GM08714 (cell line): ENCODE measurements around the gene ADAMTS12.

Experiments
- H3K4me3 ChIP-seq: fragments of 200-500 bp; sonication (Bioruptor generic); 2 replicates; pipeline ENCODE4 v1.5.1; 2014; ENCODE audit warnings: mild to moderate bottlenecking, low read length, inconsistent platforms
- ZNF274 ChIP-seq: IDR thresholded peaks from 2 replicates; pipeline ENCODE4 v1.6.1; 2012; ENCODE audit warnings: mild to moderate bottlenecking, low read depth, low read length

Gene ADAMTS12, protein sequence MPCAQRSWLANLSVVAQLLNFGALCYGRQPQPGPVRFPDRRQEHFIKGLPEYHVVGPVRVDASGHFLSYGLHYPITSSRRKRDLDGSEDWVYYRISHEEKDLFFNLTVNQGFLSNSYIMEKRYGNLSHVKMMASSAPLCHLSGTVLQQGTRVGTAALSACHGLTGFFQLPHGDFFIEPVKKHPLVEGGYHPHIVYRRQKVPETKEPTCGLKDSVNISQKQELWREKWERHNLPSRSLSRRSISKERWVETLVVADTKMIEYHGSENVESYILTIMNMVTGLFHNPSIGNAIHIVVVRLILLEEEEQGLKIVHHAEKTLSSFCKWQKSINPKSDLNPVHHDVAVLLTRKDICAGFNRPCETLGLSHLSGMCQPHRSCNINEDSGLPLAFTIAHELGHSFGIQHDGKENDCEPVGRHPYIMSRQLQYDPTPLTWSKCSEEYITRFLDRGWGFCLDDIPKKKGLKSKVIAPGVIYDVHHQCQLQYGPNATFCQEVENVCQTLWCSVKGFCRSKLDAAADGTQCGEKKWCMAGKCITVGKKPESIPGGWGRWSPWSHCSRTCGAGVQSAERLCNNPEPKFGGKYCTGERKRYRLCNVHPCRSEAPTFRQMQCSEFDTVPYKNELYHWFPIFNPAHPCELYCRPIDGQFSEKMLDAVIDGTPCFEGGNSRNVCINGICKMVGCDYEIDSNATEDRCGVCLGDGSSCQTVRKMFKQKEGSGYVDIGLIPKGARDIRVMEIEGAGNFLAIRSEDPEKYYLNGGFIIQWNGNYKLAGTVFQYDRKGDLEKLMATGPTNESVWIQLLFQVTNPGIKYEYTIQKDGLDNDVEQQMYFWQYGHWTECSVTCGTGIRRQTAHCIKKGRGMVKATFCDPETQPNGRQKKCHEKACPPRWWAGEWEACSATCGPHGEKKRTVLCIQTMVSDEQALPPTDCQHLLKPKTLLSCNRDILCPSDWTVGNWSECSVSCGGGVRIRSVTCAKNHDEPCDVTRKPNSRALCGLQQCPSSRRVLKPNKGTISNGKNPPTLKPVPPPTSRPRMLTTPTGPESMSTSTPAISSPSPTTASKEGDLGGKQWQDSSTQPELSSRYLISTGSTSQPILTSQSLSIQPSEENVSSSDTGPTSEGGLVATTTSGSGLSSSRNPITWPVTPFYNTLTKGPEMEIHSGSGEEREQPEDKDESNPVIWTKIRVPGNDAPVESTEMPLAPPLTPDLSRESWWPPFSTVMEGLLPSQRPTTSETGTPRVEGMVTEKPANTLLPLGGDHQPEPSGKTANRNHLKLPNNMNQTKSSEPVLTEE (N-terminal part only)

DNA sequence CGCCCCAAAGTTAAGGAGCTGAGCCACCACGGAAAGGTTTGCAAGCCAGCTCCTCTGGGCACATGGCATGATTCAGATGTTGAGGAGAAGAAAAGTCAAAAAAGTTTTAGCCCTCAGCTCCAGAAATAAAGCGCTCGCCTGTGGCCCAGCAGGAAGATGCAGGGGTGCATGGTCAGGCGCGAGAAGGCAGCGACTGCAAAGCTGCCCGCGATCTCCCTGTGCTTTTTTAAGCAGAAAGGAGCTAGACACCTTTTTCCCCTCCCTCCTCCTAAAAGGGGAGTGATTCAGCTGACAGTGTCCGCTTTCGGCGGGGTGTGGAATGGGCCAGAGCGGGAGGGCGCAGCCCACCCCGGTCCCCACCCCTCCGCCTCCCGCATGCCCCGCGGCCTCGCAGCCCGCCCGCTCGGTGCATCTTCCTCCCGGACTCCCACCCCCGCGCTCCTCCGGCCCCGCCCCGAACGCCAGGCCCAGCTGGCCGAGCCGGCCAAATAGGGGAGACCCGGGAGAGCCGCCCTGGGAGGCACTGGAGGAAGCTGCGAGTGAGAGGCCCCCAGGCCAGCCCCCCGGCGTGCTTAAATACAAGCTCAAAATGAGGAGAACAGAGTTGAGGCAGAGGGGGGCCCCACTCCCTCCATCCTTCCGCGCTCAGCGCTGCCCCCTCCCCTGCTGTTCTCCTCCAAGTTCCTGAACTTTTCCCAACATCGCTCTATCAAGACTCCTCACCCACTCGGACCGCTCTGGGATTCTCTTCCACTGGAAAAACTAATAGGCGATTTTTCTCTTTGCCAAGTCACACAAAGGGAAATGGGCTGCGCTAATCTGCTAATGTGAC lies at the start of gene ADAMTS12:
Gene ADAMTS12 (minus strand): TSS at position 203 of the 832 bp plus-strand sequence. CDS start 134 bp downstream, at position 69.
- H3K4me3 ChIP-seq: peak within 1 kb of the TSS; percentile 71; the same call in 1 of the 2 replicates
- TF ChIP-seq ZNF274: no peak

DNA sequence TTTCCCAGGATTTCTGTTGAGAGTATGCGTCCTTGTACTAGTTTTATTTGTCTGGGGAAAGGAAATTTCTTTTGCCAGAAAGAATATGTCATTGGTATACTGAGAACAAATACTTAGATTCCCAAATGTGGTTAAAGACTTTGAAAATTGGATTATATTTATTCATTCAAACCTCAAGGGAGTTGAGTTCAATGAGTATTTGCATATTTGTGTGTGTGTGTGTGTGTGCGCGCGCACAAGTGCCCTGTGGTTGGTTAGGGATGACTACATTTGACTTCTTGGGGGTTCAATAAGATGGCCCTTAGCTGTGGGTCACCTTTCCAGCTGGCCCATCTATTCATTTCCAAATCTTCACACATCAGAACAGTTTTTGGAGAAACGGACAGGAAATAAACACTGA lies 49.3 kb upstream of the ADAMTS12 start:
- no peak for TF ChIP-seq ZNF274

DNA sequence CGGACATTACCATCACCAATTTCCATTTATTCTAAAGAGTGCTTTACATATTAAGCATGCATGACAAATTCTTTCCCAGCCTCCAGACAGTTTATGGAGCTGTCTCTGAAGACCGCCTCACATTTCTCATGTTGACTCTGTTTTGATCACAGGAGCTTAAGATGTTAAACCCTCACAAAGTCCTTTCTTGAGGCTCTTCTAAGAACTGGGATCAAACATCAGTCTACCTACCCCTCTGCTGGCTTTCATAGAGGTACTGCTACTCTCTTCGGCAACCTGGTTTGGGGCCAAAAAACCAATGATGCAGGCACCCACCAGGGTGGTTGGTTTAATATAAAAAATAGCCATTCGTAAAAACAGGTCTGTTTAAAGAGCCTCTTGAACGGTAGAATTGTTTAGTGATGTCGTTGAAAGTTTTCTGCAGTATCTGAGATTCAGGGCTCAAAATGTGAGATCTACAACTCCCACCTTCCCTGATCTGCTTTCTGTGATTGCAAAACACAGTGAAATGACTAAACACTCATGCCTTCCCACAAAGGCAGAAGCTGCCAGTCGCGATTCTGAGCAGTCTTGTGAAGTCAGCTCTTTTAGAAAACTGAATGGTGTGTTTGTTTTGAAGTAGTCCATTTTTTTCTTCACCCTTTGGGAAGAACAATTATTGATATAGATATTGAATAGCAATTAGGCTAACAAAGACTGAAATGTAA lies 47.9 kb upstream of the ADAMTS12 start:
- H3K4me3 ChIP-seq: no peak overlapping the region
- no peak for TF ChIP-seq ZNF274

More for the DNA sequence above, 49.3 kb upstream of the ADAMTS12 start:
- H3K4me3 ChIP-seq: no peak overlapping the region

DNA sequence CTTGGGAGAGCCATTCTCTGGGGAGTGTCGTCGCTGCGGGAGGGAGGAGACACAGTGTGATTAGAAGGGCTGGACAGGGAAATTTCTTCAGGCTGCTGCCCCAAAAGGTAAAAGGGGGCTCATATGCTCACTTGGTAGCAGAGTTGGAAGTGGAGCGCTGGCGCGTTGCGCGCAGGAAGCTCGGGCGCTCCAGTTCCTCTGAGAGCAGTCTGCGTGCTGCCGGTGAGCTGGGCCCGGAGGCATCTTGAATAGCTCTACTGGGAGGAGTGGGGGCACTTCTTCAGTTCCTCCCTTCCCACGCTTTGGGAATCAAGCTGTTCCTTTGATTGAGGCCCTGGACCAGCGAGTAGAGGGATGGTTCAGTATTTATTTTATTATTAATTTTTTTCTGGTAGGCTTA lies 47.1 kb upstream of the ADAMTS12 start:
- no peak overlapping the region for H3K4me3 ChIP-seq
- no peak for TF ChIP-seq ZNF274

DNA sequence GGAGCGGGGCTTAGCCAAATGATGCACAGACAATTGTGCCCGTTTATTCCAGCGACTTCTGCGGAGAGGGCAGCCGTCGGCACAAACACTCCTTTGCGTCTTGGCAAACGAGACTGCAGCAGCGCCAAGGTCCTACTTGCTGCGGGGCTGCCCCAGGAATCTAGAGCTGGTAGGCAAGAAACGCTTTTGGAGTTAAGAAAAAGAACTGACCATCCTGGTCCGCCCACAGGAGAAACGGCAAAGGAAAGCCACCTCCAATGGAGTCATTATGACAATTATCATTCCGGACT lies 46.7 kb upstream of the ADAMTS12 start:
- TF ChIP-seq ZNF274: no peak

DNA sequence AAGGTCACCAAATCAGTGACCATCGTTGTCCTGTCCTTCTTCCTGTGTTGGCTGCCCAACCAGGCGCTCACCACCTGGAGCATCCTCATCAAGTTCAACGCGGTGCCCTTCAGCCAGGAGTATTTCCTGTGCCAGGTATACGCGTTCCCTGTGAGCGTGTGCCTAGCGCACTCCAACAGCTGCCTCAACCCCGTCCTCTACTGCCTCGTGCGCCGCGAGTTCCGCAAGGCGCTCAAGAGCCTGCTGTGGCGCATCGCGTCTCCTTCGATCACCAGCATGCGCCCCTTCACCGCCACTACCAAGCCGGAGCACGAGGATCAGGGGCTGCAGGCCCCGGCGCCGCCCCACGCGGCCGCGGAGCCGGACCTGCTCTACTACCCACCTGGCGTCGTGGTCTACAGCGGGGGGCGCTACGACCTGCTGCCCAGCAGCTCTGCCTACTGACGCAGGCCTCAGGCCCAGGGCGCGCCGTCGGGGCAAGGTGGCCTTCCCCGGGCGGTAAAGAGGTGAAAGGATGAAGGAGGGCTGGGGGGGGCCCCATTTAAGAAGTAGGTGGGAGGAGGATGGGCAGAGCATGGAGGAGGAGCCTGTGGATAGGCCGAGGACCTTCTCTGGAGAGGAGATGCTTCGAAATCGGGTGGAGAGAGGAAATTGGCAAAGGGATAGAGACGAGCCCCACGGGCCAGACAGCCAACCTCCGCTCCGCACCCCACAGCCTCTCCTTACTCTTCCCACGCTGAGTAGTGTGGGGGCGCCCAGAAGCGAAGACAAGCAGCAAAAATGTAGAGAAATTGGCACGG lies 46.1 kb upstream of the ADAMTS12 start:
- H3K4me3 ChIP-seq: no peak overlapping the region
- TF ChIP-seq ZNF274: no peak

More for the DNA sequence above, 46.7 kb upstream of the ADAMTS12 start:
- no peak overlapping the region for H3K4me3 ChIP-seq

DNA sequence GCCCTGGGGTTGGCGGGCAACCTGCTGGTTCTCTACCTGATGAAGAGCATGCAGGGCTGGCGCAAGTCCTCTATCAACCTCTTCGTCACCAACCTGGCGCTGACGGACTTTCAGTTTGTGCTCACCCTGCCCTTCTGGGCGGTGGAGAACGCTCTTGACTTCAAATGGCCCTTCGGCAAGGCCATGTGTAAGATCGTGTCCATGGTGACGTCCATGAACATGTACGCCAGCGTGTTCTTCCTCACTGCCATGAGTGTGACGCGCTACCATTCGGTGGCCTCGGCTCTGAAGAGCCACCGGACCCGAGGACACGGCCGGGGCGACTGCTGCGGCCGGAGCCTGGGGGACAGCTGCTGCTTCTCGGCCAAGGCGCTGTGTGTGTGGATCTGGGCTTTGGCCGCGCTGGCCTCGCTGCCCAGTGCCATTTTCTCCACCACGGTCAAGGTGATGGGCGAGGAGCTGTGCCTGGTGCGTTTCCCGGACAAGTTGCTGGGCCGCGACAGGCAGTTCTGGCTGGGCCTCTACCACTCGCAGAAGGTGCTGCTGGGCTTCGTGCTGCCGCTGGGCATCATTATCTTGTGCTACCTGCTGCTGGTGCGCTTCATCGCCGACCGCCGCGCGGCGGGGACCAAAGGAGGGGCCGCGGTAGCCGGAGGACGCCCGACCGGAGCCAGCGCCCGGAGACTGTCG lies 45.4 kb upstream of the ADAMTS12 start:
- no peak for TF ChIP-seq ZNF274
- H3K4me3 ChIP-seq: peak overlapping the region; percentile 54; the same call in 1 of the 2 replicates

DNA sequence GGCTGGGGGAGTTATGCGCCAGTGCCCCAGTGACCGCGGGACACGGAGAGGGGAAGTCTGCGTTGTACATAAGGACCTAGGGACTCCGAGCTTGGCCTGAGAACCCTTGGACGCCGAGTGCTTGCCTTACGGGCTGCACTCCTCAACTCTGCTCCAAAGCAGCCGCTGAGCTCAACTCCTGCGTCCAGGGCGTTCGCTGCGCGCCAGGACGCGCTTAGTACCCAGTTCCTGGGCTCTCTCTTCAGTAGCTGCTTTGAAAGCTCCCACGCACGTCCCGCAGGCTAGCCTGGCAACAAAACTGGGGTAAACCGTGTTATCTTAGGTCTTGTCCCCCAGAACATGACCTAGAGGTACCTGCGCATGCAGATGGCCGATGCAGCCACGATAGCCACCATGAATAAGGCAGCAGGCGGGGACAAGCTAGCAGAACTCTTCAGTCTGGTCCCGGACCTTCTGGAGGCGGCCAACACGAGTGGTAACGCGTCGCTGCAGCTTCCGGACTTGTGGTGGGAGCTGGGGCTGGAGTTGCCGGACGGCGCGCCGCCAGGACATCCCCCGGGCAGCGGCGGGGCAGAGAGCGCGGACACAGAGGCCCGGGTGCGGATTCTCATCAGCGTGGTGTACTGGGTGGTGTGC lies 44.7 kb upstream of the ADAMTS12 start, which contains the start of gene RXFP3:
Gene RXFP3 (plus strand): TSS at position 6 of the 636 bp plus-strand sequence. CDS start 355 bp downstream, at position 361.
- H3K4me3 ChIP-seq: peak within 1 kb of the TSS; percentile 54; the same call in 1 of the 2 replicates

DNA sequence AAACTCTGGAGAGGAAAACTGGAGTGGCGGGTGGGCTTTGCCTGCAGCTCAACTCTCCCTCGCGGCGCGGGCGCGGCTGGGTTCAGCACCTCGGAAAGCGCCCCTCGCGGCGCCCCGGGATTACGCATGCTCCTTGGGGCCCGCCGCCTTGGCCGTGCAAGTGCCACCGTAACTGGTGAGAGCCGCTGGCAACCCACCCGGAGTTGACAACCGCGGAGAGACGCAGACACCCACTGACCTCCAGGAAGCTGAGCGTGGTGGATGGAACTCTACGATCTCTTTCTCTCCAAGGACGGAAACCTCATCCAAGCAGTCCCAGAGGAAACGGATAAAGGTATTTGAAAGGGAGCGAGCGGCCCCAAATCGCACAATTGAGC lies 44.2 kb upstream of the ADAMTS12 start:
- TF ChIP-seq ZNF274: no peak
- H3K4me3 ChIP-seq: peak overlapping the region; percentile 54; the same call in 1 of the 2 replicates

More for the DNA sequence above, 44.7 kb upstream of the ADAMTS12 start, which contains the start of gene RXFP3:
- no peak for TF ChIP-seq ZNF274

DNA sequence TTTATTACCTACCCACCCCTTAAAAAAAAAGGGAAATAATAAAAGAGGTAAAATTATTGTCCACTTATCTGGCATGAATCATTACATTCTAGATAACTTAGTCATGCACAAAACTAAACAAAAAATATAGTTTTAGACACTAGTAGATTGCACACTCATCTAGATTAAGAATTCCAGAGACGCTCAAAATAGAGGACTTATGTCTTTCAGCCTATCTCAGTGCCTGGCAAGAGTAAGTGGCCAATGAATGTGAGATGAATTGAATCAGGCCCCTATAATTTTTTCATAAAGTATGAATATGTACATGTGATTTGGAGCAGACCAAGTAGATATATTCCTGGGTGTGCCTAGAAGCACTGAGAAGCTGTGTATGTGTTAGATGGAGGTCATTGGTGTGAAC lies 42.4 kb upstream of the ADAMTS12 start:
- H3K4me3 ChIP-seq: no peak overlapping the region
- no peak for TF ChIP-seq ZNF274

DNA sequence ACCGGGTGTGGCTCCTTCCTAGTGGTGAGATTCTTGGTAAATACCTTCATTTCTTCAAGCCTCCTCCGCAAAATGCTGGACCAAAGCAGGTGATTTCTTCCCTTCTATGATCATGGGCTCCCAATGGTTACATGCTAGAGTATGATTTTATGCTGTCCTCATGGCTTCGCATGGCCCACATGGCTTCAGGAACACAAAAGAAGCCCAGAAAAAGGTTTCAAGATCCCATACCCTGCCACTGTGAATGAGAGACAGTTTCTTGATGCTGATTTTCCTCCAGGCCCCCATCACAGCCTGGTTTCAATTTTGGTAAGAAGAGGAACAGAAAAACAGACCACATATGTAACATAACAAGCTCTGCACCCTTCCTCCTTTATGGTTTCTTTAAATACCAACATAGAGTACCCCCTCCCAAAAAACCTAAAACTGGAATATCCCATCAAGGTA lies 42.0 kb upstream of the ADAMTS12 start:
- no peak overlapping the region for H3K4me3 ChIP-seq
- no peak for TF ChIP-seq ZNF274
